Peyer's patch (tissue), 4 donors: ENCODE measurements around the gene PLCL1.

Experiments
- CTCF ChIP-seq, 6 experiments: fragments of 450-650 bp in 4 of 6; fragments of 200-600 bp in 2 of 6; sonication (generic) in 1 of 6; IDR thresholded peaks; one replicate each; pipeline ENCODE4 v1.5.1; 2017 to 2019; ENCODE audit warnings: antibody characterized with exemption in 6 of 6, mild to moderate bottlenecking in 3 of 6, moderate library complexity in 1 of 6
- POLR2A ChIP-seq, 2 donors: fragments of 450-650 bp; IDR thresholded peaks; one replicate each; pipeline ENCODE4 v1.5.1; 2017; ENCODE audit warnings: antibody characterized with exemption in 2 of 2, mild to moderate bottlenecking in 2 of 2, moderate library complexity in 2 of 2

GRCh38 chr2:197870137-197870536 is 65.7 kb downstream of the PLCL1 start:
- TF ChIP-seq CTCF (IDR thresholded peaks at IDR 0.05): no peak
- no peak for TF ChIP-seq POLR2A (IDR thresholded peaks at IDR 0.05)
